ENCODE data around the gene ZSCAN1.

DNA sequence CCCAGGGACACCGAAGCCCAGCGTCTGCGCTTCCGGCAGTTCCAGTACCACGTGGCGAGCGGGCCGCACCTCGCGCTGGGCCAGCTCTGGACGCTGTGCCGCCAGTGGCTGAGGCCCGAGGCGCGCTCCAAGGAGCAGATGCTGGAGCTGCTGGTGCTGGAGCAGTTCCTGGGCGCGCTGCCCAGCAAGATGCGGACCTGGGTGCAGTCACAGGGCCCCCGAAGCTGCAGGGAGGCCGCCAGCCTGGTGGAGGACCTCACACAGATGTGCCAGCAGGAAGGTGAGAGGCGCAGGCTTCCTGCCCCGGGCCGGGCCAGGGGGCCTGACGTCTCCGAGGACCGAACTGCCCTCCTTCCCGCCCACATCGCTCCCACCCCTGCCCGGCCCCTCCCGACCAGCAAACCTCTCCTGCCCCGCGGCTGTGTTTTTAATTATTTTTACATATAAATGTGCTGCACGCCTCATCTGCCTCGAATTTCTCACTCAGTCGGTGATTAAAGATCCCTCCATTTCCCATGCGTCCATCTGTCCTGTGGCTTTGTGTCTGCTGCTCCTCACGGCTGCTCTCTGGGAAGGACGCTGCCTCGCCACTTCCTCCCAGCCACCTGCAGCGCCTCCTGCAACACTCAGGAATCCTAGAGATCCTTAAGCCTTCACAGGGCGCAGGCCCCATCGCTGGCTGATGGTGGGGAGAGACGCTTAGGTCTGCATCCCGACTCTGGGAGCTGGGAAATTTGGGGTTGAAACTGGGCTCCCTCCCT is 4.3 kb downstream of the ZSCAN1 start:
- TF ChIP-seq, protein P1, sequence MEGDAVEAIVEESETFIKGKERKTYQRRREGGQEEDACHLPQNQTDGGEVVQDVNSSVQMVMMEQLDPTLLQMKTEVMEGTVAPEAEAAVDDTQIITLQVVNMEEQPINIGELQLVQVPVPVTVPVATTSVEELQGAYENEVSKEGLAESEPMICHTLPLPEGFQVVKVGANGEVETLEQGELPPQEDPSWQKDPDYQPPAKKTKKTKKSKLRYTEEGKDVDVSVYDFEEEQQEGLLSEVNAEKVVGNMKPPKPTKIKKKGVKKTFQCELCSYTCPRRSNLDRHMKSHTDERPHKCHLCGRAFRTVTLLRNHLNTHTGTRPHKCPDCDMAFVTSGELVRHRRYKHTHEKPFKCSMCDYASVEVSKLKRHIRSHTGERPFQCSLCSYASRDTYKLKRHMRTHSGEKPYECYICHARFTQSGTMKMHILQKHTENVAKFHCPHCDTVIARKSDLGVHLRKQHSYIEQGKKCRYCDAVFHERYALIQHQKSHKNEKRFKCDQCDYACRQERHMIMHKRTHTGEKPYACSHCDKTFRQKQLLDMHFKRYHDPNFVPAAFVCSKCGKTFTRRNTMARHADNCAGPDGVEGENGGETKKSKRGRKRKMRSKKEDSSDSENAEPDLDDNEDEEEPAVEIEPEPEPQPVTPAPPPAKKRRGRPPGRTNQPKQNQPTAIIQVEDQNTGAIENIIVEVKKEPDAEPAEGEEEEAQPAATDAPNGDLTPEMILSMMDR (IDR thresholded peaks at IDR 0.05): no peak
- TF ChIP-seq POLR2A (IDR thresholded peaks at IDR 0.05) (no peak), EP300 (IDR thresholded peaks at IDR 0.05) (no peak)
